ENCODE data around the gene KCTD3.

Gene KCTD3

GRCh38 chr1:215606036-215606435, 38.9 kb downstream of the KCTD3 start:
- Mint-ChIP-seq H3K9me3 (no peaks in the 10 kb centered on the region), H3K27ac (no peak overlapping the region), H3K27me3 (no peaks in the 10 kb centered on the region), H3K36me3 (no peaks in the 10 kb centered on the region), H3K4me1 (no peaks in the 10 kb centered on the region), H3K4me3 (no peak overlapping the region)
- DNase-seq = no peak
- CTCF ChIA-PET = no interaction called here

DNA sequence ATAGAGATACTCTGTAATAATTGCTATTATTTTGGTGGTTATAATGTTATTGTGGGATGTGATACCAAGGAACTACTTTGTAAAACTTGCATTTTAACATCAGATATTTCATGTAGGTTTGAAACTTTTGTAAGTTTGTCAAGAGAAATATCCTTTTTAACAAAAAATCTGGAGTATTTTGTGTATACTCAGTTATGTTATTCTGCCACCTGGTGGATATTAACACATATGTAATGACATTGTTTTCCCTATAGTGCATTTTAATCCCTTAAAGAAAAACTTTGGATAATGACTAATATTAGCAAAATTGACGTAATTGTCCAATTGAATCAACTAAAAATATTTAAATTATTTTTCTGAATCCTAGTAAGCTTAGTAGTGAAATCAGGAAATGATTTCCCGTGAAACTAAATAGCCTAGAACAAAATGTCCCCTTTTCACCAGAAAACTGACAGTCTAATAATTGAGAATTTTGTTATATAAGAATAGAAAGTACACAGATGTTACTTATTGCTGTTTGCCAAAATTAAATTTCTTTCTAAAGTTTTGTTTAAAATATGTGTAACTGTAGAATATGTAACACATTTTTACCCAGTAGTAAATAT, 39.6 kb downstream of the KCTD3 start:
- Mint-ChIP-seq H3K27ac (no peak overlapping the region), H3K36me3 (no peaks in the 10 kb centered on the region), H3K4me3 (no peak overlapping the region), H3K27me3 (no peaks in the 10 kb centered on the region), H3K9me3 (no peaks in the 10 kb centered on the region), H3K4me1 (no peaks in the 10 kb centered on the region)
- CTCF ChIA-PET = no interaction called here
- no peak for DNase-seq

GRCh38 chr1:215607412-215607811, 40.3 kb downstream of the KCTD3 start:
- CTCF ChIA-PET = no interaction called here
- H3K9me3 Mint-ChIP-seq = no peaks in the 10 kb centered on the region
- no peaks in the 10 kb centered on the region for H3K4me1 Mint-ChIP-seq
- peaks cover 2% of the 10 kb centered on the region for H3K36me3 Mint-ChIP-seq
- no peak overlapping the region for H3K27ac Mint-ChIP-seq
- H3K4me3 Mint-ChIP-seq = no peak overlapping the region
- no peaks in the 10 kb centered on the region for H3K27me3 Mint-ChIP-seq
- no peak for DNase-seq

GRCh38 chr1:215608646-215609045, 41.5 kb downstream of the KCTD3 start:
- Mint-ChIP-seq H3K4me1 (no peaks in the 10 kb centered on the region), H3K9me3 (no peaks in the 10 kb centered on the region), H3K27me3 (no peaks in the 10 kb centered on the region), H3K27ac (no peak overlapping the region), H3K36me3 (peaks cover 7% of the 10 kb centered on the region), H3K4me3 (no peak overlapping the region)
- DNase-seq = no peak
- CTCF ChIA-PET = no interaction called here

- Mint-ChIP-seq H3K27ac (no peak overlapping the region), H3K4me1 (peaks cover 2% of the 10 kb centered on the region), H3K36me3 (peaks cover 9% of the 10 kb centered on the region), H3K4me3 (no peak overlapping the region), H3K9me3 (no peaks in the 10 kb centered on the region), H3K27me3 (no peaks in the 10 kb centered on the region)
- CTCF ChIA-PET = no interaction called here
- DNase-seq = no peak
Observed at GRCh38 chr1:215612391-215612790, 45.3 kb downstream of the KCTD3 start.

DNA sequence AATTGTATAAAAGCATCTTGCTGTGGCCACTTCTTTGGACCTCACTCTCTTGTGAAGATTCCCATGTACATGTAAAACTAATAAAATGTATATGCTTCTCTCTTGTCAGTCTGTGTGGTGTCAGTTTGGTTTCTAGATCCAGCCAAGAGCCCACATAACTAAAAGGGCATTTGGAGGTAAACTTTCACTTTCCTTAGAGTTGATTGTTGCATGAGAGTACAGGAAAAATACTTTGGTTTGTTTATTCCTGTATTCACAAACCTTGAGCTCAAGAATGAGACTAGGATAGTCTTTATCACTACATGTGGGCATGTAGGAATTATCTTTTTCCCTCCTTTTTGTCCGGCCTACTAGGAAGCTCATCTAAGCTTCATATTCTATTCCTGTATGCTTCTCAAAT, 50.9 kb downstream of the KCTD3 start:
- no peaks in the 10 kb centered on the region for H3K27me3 Mint-ChIP-seq
- DNase-seq = no peak
- CTCF ChIA-PET = no interaction called here
- H3K4me3 Mint-ChIP-seq = no peak overlapping the region
- H3K4me1 Mint-ChIP-seq = peaks cover 8% of the 10 kb centered on the region
- no peaks in the 10 kb centered on the region for H3K9me3 Mint-ChIP-seq
- peak overlapping the region; percentile 1 for H3K27ac Mint-ChIP-seq
- peaks cover 16% of the 10 kb centered on the region for H3K36me3 Mint-ChIP-seq

GRCh38 chr1:215623162-215623561, 56.1 kb downstream of the KCTD3 start:
- Mint-ChIP-seq H3K4me1 (peaks cover 2% of the 10 kb centered on the region), H3K4me3 (no peak overlapping the region), H3K27ac (no peak overlapping the region), H3K9me3 (no peaks in the 10 kb centered on the region), H3K36me3 (peaks cover 12% of the 10 kb centered on the region), H3K27me3 (peaks cover 4% of the 10 kb centered on the region)
- CTCF ChIA-PET = no interaction called here
- DNase-seq = no peak

DNA sequence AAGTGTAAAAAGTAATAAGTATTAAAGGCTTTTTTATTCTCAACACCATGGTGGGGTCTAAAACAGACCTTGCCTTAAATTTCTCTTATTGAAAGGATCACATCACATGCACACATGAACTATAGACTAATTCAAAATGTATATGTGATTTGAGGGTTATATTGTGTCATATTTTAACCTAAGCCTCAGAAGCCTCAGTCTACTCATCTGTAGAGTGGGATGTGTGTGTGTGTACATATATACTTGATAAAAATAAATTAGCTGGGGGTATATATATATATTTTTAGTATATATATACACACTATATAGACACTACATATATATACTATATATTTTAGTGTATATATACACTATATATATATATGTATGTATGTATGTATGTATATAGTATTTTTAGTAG, 58.8 kb downstream of the KCTD3 start:
- Mint-ChIP-seq H3K27me3 (peaks cover 4% of the 10 kb centered on the region), H3K4me1 (no peaks in the 10 kb centered on the region), H3K9me3 (no peaks in the 10 kb centered on the region), H3K27ac (no peak overlapping the region), H3K4me3 (no peak overlapping the region), H3K36me3 (peaks cover under 1% of the 10 kb centered on the region)
- DNase-seq = no peak
- CTCF ChIA-PET = no interaction called here

GRCh38 chr1:215631040-215631439, 63.9 kb downstream of the KCTD3 start:
- Mint-ChIP-seq H3K4me3 (no peak overlapping the region), H3K4me1 (no peaks in the 10 kb centered on the region), H3K36me3 (no peaks in the 10 kb centered on the region), H3K27ac (no peak overlapping the region), H3K27me3 (peaks cover 7% of the 10 kb centered on the region), H3K9me3 (no peaks in the 10 kb centered on the region)
- CTCF ChIA-PET = no interaction called here
- DNase-seq = no peak

- CTCF ChIA-PET = no interaction called here
- Mint-ChIP-seq H3K9me3 (no peaks in the 10 kb centered on the region), H3K27me3 (peaks cover 10% of the 10 kb centered on the region), H3K4me1 (no peaks in the 10 kb centered on the region), H3K36me3 (no peaks in the 10 kb centered on the region), H3K27ac (no peak overlapping the region), H3K4me3 (no peak overlapping the region)
- DNase-seq = no peak
Observed at GRCh38 chr1:215631489-215631888, 64.4 kb downstream of the KCTD3 start.

GRCh38 chr1:215635827-215636226, 68.7 kb downstream of the KCTD3 start:
- Mint-ChIP-seq H3K36me3 (no peaks in the 10 kb centered on the region), H3K27ac (no peak overlapping the region), H3K4me3 (no peak overlapping the region), H3K9me3 (no peaks in the 10 kb centered on the region), H3K4me1 (no peaks in the 10 kb centered on the region), H3K27me3 (peaks cover 11% of the 10 kb centered on the region)
- CTCF ChIA-PET = no interaction called here
- DNase-seq = no peak

DNA sequence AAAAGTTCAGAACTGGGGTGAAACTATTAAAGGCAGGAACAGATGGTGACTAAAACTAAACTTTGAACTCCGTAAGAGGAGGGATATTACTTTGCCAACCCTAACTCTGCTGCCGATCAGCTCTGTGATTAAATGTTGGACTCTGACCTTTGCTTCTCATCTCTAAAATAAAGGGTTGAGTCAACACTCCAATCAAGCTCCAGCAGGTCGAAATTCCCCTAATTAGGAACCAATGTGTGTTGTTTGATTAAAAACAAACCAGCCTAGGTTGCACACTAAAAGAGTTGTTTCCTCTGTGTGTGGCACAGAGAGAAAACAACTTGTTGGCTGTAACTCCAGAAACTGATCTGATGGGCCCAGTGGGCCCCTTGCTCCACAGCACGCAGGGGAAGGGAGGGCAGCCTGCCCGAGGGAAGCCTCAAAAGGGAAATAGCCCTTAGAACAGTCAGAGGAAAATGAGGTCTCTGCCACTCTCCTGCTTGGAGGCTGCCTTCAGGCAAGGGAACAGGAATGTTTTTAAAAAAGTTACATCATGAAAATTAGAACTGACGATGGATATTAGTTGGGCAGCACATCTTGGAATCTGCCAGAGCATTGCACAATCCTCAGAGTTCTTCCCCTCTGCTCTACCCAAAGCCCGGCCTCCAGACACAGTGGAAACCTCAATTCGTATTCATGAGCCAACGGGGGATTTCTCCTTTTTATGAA, 69.3 kb downstream of the KCTD3 start:
- no peak overlapping the region for H3K4me3 Mint-ChIP-seq

GRCh38 chr1:215637041-215637573, 70.0 kb downstream of the KCTD3 start:
- no peaks in the 10 kb centered on the region for H3K4me1 Mint-ChIP-seq
- no peak overlapping the region for H3K4me3 Mint-ChIP-seq
- CTCF ChIA-PET = no interaction called here
- DNase-seq = no peak
- no peaks in the 10 kb centered on the region for H3K36me3 Mint-ChIP-seq
- no peaks in the 10 kb centered on the region for H3K9me3 Mint-ChIP-seq
- H3K27ac Mint-ChIP-seq = no peak overlapping the region
- peaks cover 11% of the 10 kb centered on the region for H3K27me3 Mint-ChIP-seq

More for the DNA sequence above, 69.3 kb downstream of the KCTD3 start:
- Mint-ChIP-seq H3K4me1 (no peaks in the 10 kb centered on the region), H3K36me3 (no peaks in the 10 kb centered on the region), H3K27me3 (peaks cover 11% of the 10 kb centered on the region), H3K27ac (no peak overlapping the region), H3K9me3 (no peaks in the 10 kb centered on the region)
- DNase-seq = no peak
- CTCF ChIA-PET = no interaction called here

- H3K9me3 Mint-ChIP-seq = no peaks in the 10 kb centered on the region
- H3K27me3 Mint-ChIP-seq = peaks cover 8% of the 10 kb centered on the region
- H3K4me1 Mint-ChIP-seq = no peaks in the 10 kb centered on the region
- H3K36me3 Mint-ChIP-seq = no peaks in the 10 kb centered on the region
- no peak for DNase-seq
- H3K27ac Mint-ChIP-seq = no peak overlapping the region
- CTCF ChIA-PET = no interaction called here
- H3K4me3 Mint-ChIP-seq = no peak overlapping the region
Observed at GRCh38 chr1:215640429-215641148, 73.5 kb downstream of the KCTD3 start.
